HL-60 (cell line): Measurements from ENCODE around the gene LPIN1.

Source experiments
- DNase-seq, 2 experiments: peaks; one replicate each; pipeline ENCODE4 v3.0.0-alpha.2; 2010 to 2020; ENCODE audit warnings: low read depth in 1 of 2, low spot score in 1 of 2
- H3K27ac ChIP-seq: fragments of 250-450 bp; sonication (Bioruptor Pico); replicated peaks from 2 replicates; pipeline ENCODE4 v1.5.1; 2020; ENCODE audit warnings: mild to moderate bottlenecking, moderate library complexity
- H3K27me3 ChIP-seq: fragments of 250-450 bp; sonication (Bioruptor Pico); 2 replicates; pipeline ENCODE4 v1.5.1; 2021; ENCODE audit warnings: mild to moderate bottlenecking, moderate library complexity; ENCODE audit not compliant: insufficient read depth, poor library complexity, severe bottlenecking
- H3K4me3 ChIP-seq: replicated peaks from 2 replicates; pipeline ENCODE4 v1.5.1; 2011; ENCODE audit warnings: mild to moderate bottlenecking, control low read depth, low read length; ENCODE audit not compliant: insufficient read depth
- GABPA ChIP-seq: IDR thresholded peaks from 2 replicates; pipeline ENCODE4 v1.6.1; 2012; ENCODE audit warnings: low read depth
- POLR2AphosphoS5 ChIP-seq: IDR thresholded peaks from 2 replicates; pipeline ENCODE4 v1.6.1; 2012; ENCODE audit warnings: low read depth
- SPI1 ChIP-seq: IDR thresholded peaks from 2 replicates; pipeline ENCODE4 v1.6.1; 2012; ENCODE audit warnings: low read depth, mild to moderate bottlenecking, borderline replicate concordance
- TF ChIP-seq, protein P1 (sequence below): IDR thresholded peaks from one replicate; pipeline ENCODE4 v1.5.1; 2011; ENCODE audit warnings: low read length, control low read depth, inconsistent platforms; ENCODE audit not compliant: insufficient read depth
- TF ChIP-seq, protein P2 (sequence below): IDR thresholded peaks from 2 replicates; pipeline ENCODE4 v1.6.1; 2012; ENCODE audit warnings: low read depth; ENCODE audit not compliant: insufficient replicate concordance

Gene LPIN1

DNA sequence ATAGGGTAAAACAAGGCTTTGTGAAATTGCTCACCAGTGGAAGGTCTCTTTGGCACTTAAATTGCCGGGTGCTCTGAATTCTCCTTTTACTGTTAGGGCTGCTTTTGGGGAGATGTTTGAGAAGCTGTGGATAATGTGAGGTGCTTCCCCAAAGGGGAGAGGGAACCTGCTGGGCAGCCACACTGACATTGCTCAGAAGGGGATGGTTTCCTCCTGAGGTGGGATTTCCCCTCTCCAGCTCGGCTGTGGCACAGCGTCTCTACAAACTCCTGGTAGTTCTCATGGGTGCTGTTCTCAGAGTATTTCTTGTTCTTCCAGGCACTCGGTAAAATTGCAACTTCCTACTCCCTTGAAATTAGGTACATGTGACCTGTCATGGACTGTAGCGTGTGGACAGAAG lies 124.2 kb downstream of the LPIN1 start:
- no peak overlapping the region for H3K4me3 ChIP-seq
- TF ChIP-seq SPI1 (no peak), GABPA (no peak), POLR2AphosphoS5 (no peak)
- DNase-seq = no peak
- no peak overlapping the region for H3K27ac ChIP-seq
- no peaks in the 10 kb centered on the region for H3K27me3 ChIP-seq

DNA sequence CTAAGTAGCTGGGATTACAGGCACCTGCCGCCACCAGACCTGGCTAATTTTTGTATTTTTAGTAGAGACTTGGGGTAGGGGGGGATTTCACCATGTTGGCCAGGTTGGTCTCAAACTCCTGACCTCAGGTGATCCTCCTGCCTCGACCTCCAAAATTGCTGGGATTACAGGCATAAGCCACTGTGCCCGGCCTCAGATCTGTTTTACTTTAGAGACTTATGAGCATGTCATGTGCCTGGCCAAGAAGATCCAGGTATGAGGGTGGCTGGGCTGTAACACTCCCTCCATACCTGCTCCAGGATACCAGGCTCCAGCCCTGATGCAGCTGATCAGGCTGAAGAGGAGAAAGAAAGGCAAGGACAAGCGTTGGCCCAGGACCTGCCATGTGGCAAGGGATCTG lies 125.0 kb downstream of the LPIN1 start:
- H3K27ac ChIP-seq = no peak overlapping the region
- H3K4me3 ChIP-seq = no peak overlapping the region
- no peaks in the 10 kb centered on the region for H3K27me3 ChIP-seq
- TF ChIP-seq, protein P1, sequence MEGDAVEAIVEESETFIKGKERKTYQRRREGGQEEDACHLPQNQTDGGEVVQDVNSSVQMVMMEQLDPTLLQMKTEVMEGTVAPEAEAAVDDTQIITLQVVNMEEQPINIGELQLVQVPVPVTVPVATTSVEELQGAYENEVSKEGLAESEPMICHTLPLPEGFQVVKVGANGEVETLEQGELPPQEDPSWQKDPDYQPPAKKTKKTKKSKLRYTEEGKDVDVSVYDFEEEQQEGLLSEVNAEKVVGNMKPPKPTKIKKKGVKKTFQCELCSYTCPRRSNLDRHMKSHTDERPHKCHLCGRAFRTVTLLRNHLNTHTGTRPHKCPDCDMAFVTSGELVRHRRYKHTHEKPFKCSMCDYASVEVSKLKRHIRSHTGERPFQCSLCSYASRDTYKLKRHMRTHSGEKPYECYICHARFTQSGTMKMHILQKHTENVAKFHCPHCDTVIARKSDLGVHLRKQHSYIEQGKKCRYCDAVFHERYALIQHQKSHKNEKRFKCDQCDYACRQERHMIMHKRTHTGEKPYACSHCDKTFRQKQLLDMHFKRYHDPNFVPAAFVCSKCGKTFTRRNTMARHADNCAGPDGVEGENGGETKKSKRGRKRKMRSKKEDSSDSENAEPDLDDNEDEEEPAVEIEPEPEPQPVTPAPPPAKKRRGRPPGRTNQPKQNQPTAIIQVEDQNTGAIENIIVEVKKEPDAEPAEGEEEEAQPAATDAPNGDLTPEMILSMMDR = no peak
- no peak for TF ChIP-seq POLR2AphosphoS5
- TF ChIP-seq SPI1 = no peak
- TF ChIP-seq, protein P2, sequence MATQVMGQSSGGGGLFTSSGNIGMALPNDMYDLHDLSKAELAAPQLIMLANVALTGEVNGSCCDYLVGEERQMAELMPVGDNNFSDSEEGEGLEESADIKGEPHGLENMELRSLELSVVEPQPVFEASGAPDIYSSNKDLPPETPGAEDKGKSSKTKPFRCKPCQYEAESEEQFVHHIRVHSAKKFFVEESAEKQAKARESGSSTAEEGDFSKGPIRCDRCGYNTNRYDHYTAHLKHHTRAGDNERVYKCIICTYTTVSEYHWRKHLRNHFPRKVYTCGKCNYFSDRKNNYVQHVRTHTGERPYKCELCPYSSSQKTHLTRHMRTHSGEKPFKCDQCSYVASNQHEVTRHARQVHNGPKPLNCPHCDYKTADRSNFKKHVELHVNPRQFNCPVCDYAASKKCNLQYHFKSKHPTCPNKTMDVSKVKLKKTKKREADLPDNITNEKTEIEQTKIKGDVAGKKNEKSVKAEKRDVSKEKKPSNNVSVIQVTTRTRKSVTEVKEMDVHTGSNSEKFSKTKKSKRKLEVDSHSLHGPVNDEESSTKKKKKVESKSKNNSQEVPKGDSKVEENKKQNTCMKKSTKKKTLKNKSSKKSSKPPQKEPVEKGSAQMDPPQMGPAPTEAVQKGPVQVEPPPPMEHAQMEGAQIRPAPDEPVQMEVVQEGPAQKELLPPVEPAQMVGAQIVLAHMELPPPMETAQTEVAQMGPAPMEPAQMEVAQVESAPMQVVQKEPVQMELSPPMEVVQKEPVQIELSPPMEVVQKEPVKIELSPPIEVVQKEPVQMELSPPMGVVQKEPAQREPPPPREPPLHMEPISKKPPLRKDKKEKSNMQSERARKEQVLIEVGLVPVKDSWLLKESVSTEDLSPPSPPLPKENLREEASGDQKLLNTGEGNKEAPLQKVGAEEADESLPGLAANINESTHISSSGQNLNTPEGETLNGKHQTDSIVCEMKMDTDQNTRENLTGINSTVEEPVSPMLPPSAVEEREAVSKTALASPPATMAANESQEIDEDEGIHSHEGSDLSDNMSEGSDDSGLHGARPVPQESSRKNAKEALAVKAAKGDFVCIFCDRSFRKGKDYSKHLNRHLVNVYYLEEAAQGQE = no peak
- TF ChIP-seq GABPA = no peak
- DNase-seq = no peak

DNA sequence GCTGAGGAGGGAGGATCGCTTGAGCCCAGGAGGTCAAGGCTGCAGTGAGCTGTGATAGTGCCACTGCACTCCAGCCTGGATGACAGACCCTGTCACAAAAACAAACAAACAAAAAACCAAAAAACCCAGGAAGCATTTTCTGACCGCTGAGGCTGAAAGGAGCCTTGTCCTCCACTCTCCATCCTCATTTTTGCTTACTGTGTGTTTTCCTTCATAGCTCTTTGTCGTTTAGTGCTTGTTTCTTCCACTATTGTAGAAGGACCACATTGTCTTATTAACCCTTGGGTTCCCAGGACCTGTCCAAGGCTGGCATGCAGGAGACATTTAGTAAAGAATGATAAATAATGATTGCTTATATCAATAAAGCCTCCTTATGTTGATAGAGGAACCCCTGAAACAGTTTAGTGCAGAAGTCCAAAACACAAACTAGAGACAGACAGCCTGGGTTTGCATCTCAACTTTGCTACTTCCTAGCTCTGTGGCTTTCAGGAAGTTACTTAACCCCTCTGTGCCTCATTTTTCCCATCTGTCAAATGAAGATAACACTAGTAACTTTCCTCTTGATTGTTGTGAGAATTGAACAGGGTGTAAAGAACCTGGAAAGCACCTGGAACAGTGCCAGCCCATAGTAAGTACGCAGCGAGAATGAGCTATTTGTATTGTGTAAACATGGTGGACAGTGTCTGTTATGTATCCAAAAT lies 126.0 kb downstream of the LPIN1 start:
- TF ChIP-seq, protein P2 = no peak
- TF ChIP-seq POLR2AphosphoS5 (no peak), GABPA (no peak), SPI1 (no peak)
- TF ChIP-seq, protein P1 = no peak
- no peak for DNase-seq
- Histone ChIP-seq H3K4me3 (no peak overlapping the region), H3K27me3 (no peaks in the 10 kb centered on the region), H3K27ac (0 out of 2 replicates have a peak overlapping the region, but pooled peaks have one; percentile 8)

DNA sequence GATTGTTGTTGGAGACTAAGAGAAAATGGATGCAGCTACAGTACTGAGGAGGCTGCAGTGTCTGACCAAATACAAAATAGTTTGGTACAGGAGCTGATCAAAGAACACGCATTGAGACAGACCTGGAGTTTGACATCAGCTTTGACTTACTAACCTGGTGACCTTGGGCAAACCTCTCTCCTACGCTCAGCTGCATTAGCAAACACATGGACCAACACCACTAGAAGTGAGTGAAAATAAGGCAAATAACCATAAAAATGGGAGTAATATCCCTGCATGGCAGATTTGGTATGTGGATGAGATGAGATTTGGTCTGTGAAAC lies 126.5 kb downstream of the LPIN1 start:
- Histone ChIP-seq H3K27ac (0 out of 2 replicates have a peak overlapping the region, but pooled peaks have one; percentile 8), H3K4me3 (no peak overlapping the region), H3K27me3 (no peaks in the 10 kb centered on the region)
- TF ChIP-seq GABPA = no peak
- TF ChIP-seq POLR2AphosphoS5 = no peak
- TF ChIP-seq, protein P1 = no peak
- TF ChIP-seq SPI1 = no peak
- TF ChIP-seq, protein P2 = no peak
- no peak for DNase-seq
